ENCODE data around the gene SPNS3. TPM values are rescaled to one million over a fixed set of nuclear protein-coding genes. Genes with fewer than 3 reads are reported as not detected.

SPNS3 gene
- total and polyA plus RNA-seq, 7 donors, result 0.09 TPM; not detected in 6

GRCh38 chr17:4453812-4454591 is 20.3 kb downstream of the SPNS3 start:
- Histone ChIP-seq H3K36me3 (ENCODE audit: insufficient read depth in 1 of 2, low read depth in 1 of 2) (no peaks in the 10 kb centered on the region), H3K4me1 (no peaks in the 10 kb centered on the region), H3K27ac (no peak overlapping the region), H3K9me3 (no peaks in the 10 kb centered on the region), H3K27me3 (ENCODE audit: insufficient read depth in 3 of 3, low read length in 2 of 3) (no peaks in the 10 kb centered on the region), H3K4me3 (no peak overlapping the region)
- WGBS, 3 donors, result 84 to 86% (median 85%) methylated on average over 9 of the region's 9 CpGs
- intact Hi-C loops (cut with DNase I), result no loop called here
- DNase-seq, result no peak
- ATAC-seq, result no peak
- no peak for TF ChIP-seq CTCF (IDR thresholded peaks at IDR 0.05)

GRCh38 chr17:4460661-4461060 is 26.9 kb downstream of the SPNS3 start:
- intact Hi-C loops (cut with DNase I), result no loop called here
- H3K4me3 ChIP-seq, result no peak overlapping the region
- H3K36me3 ChIP-seq (ENCODE audit: insufficient read depth in 1 of 2, low read depth in 1 of 2), result no peaks in the 10 kb centered on the region
- H3K27me3 ChIP-seq (ENCODE audit: insufficient read depth in 3 of 3, low read length in 2 of 3), result no peaks in the 10 kb centered on the region
- no peak for TF ChIP-seq CTCF (IDR thresholded peaks at IDR 0.05)
- DNase-seq (no peak), ATAC-seq (no peak)
- 78 to 85% (median 78%) methylated on average over 5 of the region's 5 CpGs for WGBS, 3 donors
- no peak overlapping the region for H3K27ac ChIP-seq
- no peaks in the 10 kb centered on the region for H3K9me3 ChIP-seq
- no peaks in the 10 kb centered on the region for H3K4me1 ChIP-seq

- Histone ChIP-seq H3K27me3 (ENCODE audit: insufficient read depth in 3 of 3, low read length in 2 of 3) (peaks cover 0 to 2% (median 0%) of the 10 kb centered on the region in 3 donors), H3K4me3 (no peak overlapping the region), H3K36me3 (ENCODE audit: insufficient read depth in 1 of 2, low read depth in 1 of 2) (no peaks in the 10 kb centered on the region), H3K27ac (no peak overlapping the region), H3K9me3 (no peaks in the 10 kb centered on the region), H3K4me1 (no peaks in the 10 kb centered on the region)
- DNase-seq (no peak), ATAC-seq (peak in 1 of 4 donors; percentile 28)
- intact Hi-C loops (cut with DNase I), result no loop called here
- 41 to 54% (median 48%) methylated on average over 10 of the region's 10 CpGs for WGBS, 3 donors
- TF ChIP-seq CTCF (IDR thresholded peaks at IDR 0.05), result no peak
Measured at GRCh38 chr17:4463818-4464476, 30.2 kb downstream of the SPNS3 start.

GRCh38 chr17:4465786-4466185 is 32.0 kb downstream of the SPNS3 start:
- no peak for DNase-seq
- intact Hi-C loops (cut with DNase I), result no loop called here
- Histone ChIP-seq H3K4me1 (no peaks in the 10 kb centered on the region), H3K27ac (no peak overlapping the region), H3K27me3 (ENCODE audit: insufficient read depth in 3 of 3, low read length in 2 of 3) (peaks cover 0 to 2% (median 0%) of the 10 kb centered on the region in 3 donors), H3K36me3 (ENCODE audit: insufficient read depth in 1 of 2, low read depth in 1 of 2) (no peaks in the 10 kb centered on the region), H3K9me3 (no peaks in the 10 kb centered on the region), H3K4me3 (no peak overlapping the region)
- ATAC-seq, result no peak
- WGBS, 3 donors, result 82 to 89% (median 87%) methylated on average over 8 of the region's 8 CpGs
- no peak for TF ChIP-seq CTCF (IDR thresholded peaks at IDR 0.05)

Data from psoas muscle (tissue), 8 donors.